ENCODE measurements around the gene SLCO2B1.

GRCh38 chr11:75204685-75205563, 54.0 kb downstream of the SLCO2B1 start:
- TF ChIP-seq EP300 (IDR thresholded peaks at IDR 0.05): no peak
- TF ChIP-seq POLR2AphosphoS5 (IDR thresholded peaks at IDR 0.05): no peak

Data from gastroesophageal sphincter (tissue), 2 donors.